ENCODE data around the gene KIF26B.

- TF ChIP-seq CTCF (IDR thresholded peaks at IDR 0.05; ENCODE audit: low read depth, low read length) (no peak), MAX (IDR thresholded peaks at IDR 0.05; ENCODE audit: low read depth, low read length) (no peak)
Observed at GRCh38 chr1:245434280-245434679, 279.5 kb downstream of the KIF26B start.

Data from NB4 (cell line).